ENCODE results near the gene INTS13.

Gene INTS13

DNA sequence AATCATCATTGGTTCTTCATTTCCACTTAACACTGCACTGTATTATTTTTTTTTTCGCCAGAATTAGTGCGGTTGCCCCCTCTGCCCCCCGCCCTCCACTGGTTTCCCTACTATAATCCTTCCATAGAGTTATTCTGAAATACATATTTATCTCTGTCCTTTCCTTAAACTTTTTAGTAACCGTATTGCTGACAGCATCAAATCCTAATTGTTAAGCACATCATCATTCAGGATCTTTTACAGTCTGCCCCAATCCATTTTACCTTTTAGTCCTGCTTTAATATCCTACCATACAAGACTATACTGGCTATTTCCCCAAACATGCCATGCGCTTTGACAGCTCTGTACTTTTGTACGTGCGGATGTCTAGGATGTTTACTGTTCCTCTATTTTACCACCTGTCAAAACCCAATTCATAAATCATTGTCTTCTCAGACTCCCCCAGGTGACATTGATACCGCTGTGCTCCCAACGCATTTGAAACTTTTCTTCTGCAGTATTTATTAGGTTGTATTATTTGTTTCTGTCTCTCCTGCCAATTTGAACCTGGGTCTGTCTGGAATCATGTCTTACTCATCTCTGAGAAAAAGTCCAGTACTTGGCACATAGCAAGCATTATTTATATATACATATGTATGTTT lies 1.5 kb upstream of the INTS13 start:
- TF ChIP-seq, protein P1, sequence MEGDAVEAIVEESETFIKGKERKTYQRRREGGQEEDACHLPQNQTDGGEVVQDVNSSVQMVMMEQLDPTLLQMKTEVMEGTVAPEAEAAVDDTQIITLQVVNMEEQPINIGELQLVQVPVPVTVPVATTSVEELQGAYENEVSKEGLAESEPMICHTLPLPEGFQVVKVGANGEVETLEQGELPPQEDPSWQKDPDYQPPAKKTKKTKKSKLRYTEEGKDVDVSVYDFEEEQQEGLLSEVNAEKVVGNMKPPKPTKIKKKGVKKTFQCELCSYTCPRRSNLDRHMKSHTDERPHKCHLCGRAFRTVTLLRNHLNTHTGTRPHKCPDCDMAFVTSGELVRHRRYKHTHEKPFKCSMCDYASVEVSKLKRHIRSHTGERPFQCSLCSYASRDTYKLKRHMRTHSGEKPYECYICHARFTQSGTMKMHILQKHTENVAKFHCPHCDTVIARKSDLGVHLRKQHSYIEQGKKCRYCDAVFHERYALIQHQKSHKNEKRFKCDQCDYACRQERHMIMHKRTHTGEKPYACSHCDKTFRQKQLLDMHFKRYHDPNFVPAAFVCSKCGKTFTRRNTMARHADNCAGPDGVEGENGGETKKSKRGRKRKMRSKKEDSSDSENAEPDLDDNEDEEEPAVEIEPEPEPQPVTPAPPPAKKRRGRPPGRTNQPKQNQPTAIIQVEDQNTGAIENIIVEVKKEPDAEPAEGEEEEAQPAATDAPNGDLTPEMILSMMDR (IDR thresholded peaks at IDR 0.05; ENCODE audit: insufficient read depth, low read length, poor library complexity, severe bottlenecking) = no peak
- no peaks in the 10 kb centered on the region for H3K27me3 ChIP-seq (replicated peaks; ENCODE audit: control insufficient read depth, insufficient read depth, low read length)
- H3K4me3 ChIP-seq (replicated peaks; ENCODE audit: low read depth, low read length) = peak overlapping the region; percentile 87
- DNase-seq (ENCODE audit: extremely low read depth, insufficient read length) = no peak
- no peaks in the 10 kb centered on the region for H3K36me3 ChIP-seq (ENCODE audit: control insufficient read depth, insufficient read depth, low read length)

GRCh38 chr12:26938701-26939062 lies 901 bp upstream of the INTS13 start:
- no peak for DNase-seq (ENCODE audit: extremely low read depth, insufficient read length)
- no peaks in the 10 kb centered on the region; the same call in 1 of the 2 replicates for H3K36me3 ChIP-seq (ENCODE audit: control insufficient read depth, insufficient read depth, low read length)
- H3K27me3 ChIP-seq (replicated peaks; ENCODE audit: control insufficient read depth, insufficient read depth, low read length) = no peaks in the 10 kb centered on the region
- TF ChIP-seq, protein P1 (IDR thresholded peaks at IDR 0.05; ENCODE audit: insufficient read depth, low read length, poor library complexity, severe bottlenecking) = no peak
- H3K4me3 ChIP-seq (replicated peaks; ENCODE audit: low read depth, low read length) = peak overlapping the region; percentile 87

DNA sequence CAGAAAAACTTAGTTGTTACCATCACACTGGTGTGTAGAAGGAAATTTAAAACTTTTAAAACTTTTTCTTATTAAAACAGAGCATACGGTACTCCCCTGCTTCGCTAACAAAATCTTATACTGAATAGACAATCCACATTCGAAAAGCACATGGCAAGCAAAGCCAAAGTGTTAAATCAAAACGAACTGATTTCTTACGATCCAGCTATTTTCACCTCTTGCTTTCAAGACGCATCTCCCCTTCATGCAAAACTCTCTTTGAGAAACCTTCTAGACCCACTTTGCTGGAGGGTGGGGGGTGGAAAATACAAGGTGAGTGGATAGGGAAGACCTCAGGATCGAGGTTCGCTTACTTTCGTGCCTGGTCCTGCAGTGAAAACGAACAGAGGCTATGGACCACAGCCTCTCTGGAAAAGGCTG lies 328 bp downstream of the INTS13 start:
- peak overlapping the region; percentile 87 for H3K4me3 ChIP-seq (replicated peaks; ENCODE audit: low read depth, low read length)
- H3K36me3 ChIP-seq (ENCODE audit: control insufficient read depth, insufficient read depth, low read length) = peaks cover 2% of the 10 kb centered on the region
- no peaks in the 10 kb centered on the region for H3K27me3 ChIP-seq (replicated peaks; ENCODE audit: control insufficient read depth, insufficient read depth, low read length)
- TF ChIP-seq, protein P1 (IDR thresholded peaks at IDR 0.05; ENCODE audit: insufficient read depth, low read length, poor library complexity, severe bottlenecking) = no peak
- no peak for DNase-seq (ENCODE audit: extremely low read depth, insufficient read length)

DNA sequence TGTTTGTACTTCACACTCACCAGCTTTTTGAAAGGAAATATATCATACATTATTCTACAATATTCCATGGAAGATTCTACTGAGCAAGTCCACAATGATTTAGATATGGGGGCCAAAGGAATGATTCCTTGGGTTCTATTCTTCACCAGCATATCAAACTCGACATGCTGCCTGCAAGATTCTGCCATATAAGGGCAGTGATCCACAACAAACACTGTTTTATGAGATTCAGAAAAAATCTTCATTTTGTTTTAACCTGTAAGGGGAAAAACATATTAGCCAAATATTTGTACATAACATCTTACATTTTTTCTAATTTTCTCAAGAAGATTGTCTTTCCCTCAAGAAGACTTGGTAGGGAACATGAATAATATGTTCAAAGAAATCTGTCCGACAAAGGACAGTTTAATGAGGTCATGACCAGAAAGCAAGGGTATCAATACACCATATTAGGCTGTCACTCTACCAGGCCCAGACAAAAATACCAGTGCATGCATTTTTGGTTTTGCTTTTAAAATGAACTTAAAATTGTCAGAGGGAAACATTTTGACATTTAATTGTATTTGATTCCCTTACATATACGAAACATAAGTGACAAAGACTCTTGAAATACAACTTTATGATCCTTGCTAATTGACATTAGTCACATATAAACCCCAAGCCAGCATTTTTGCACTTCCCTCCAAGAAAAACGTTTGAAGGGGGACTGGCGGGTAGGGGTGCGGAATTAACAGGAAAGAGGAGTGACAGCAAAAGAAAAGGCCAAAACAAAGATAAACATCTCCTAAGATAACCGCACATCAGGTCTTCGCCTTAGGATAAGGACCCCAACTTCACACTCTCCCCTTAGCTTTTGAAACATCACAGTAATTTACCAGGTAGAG lies 980 bp downstream of the INTS13 start:
- no peaks in the 10 kb centered on the region for H3K27me3 ChIP-seq (replicated peaks; ENCODE audit: control insufficient read depth, insufficient read depth, low read length)
- H3K4me3 ChIP-seq (replicated peaks; ENCODE audit: low read depth, low read length) = peak overlapping the region; percentile 87
- peaks cover 3% of the 10 kb centered on the region for H3K36me3 ChIP-seq (ENCODE audit: control insufficient read depth, insufficient read depth, low read length)
- TF ChIP-seq, protein P1 (IDR thresholded peaks at IDR 0.05; ENCODE audit: insufficient read depth, low read length, poor library complexity, severe bottlenecking) = no peak
- no peak for DNase-seq (ENCODE audit: extremely low read depth, insufficient read length)

DNA sequence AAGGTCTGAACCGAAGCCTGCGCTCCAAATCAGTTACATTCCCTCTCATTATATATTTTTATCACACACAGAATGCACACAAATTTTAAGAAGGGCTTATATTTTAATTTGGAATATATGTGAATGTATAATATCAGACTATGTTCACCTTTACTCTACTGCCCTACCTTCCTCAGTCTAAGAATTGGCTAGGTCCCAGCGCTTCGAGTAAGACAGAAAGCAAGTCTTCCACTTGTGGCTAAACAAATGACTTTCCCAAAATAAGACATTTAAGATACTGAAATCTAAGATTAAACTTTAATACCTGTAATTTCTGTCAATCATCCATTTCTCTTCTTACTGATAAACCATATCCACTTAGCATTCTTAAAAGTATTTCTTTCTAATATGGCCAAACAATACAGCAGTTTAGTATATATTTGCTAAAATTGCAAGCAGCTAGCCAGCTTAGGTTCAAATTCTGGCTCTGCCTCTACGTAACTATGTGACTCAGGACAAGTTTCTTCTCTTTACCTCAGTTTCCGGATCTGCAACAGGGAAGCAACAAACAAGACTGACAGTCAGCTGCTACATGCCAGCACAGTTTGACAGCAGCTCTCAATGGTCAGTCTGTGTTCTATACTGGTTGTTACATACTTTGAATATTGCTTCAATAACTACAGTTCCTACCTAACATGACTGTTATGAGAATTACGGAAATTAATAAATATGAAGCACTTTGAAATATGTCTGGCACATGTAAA lies 2.0 kb downstream of the INTS13 start:
- DNase-seq (ENCODE audit: extremely low read depth, insufficient read length) = no peak
- TF ChIP-seq, protein P1 (IDR thresholded peaks at IDR 0.05; ENCODE audit: insufficient read depth, low read length, poor library complexity, severe bottlenecking) = no peak
- no peaks in the 10 kb centered on the region for H3K27me3 ChIP-seq (replicated peaks; ENCODE audit: control insufficient read depth, insufficient read depth, low read length)
- peaks cover 3% of the 10 kb centered on the region for H3K36me3 ChIP-seq (ENCODE audit: control insufficient read depth, insufficient read depth, low read length)
- H3K4me3 ChIP-seq (replicated peaks; ENCODE audit: low read depth, low read length) = peak overlapping the region; percentile 87

All from GM06990 (cell line).